Neuronal stem cell (in vitro differentiated cells): ENCODE data around the gene RER1.

Experiments
- DNase-seq: peaks from one replicate; pipeline ENCODE4 v3.0.0-alpha.2; 2013; ENCODE audit warnings: low spot score
- H2AFZ ChIP-seq: one replicate; pipeline ENCODE4 v1.6.1; 2013; ENCODE audit warnings: mild to moderate bottlenecking, low read length, inconsistent platforms
- H2AK5ac ChIP-seq: 2 replicates; pipeline ENCODE4 v1.6.1; 2013; ENCODE audit warnings: low read depth, mild to moderate bottlenecking, inconsistent platforms, low read length, moderate library complexity, mixed read lengths
- H2BK120ac ChIP-seq: 2 replicates; pipeline ENCODE4 v1.6.1; 2013; ENCODE audit warnings: low read depth, mild to moderate bottlenecking, inconsistent platforms, low read length, moderate library complexity, mixed read lengths
- H2BK12ac ChIP-seq: one replicate; pipeline ENCODE4 v1.6.1; 2013; ENCODE audit warnings: low read length, inconsistent platforms
- H2BK15ac ChIP-seq: 2 replicates; pipeline ENCODE4 v1.6.1; 2013; ENCODE audit warnings: mild to moderate bottlenecking, low read length, inconsistent platforms, mixed read lengths
- H2BK5ac ChIP-seq: one replicate; pipeline ENCODE4 v1.6.1; 2013; ENCODE audit warnings: inconsistent platforms, mild to moderate bottlenecking, low read length, moderate library complexity
- H3K14ac ChIP-seq: one replicate; pipeline ENCODE4 v1.6.1; 2013; ENCODE audit warnings: low read length, inconsistent platforms
- H3K18ac ChIP-seq: 2 replicates; pipeline ENCODE4 v1.6.1; 2013; ENCODE audit warnings: low read length, inconsistent platforms
- H3K23ac ChIP-seq: 2 replicates; pipeline ENCODE4 v1.6.1; 2013; ENCODE audit warnings: low read depth, mild to moderate bottlenecking, mixed read lengths, low read length, inconsistent platforms; ENCODE audit not compliant: poor library complexity
- H3K27ac ChIP-seq: replicated peaks from 3 replicates; pipeline ENCODE4 v1.5.1; 2013; ENCODE audit warnings: low read length, inconsistent platforms
- H3K27me3 ChIP-seq, 3 experiments: 2 replicates each; pipeline ENCODE4 v1.6.1; 2013; ENCODE audit warnings: low read length in 3 of 3, mild to moderate bottlenecking in 2 of 3, inconsistent platforms in 1 of 3, low read depth in 1 of 3, mixed read lengths in 1 of 3, moderate library complexity in 1 of 3; ENCODE audit not compliant: control insufficient read depth in 3 of 3, insufficient read depth in 3 of 3
- H3K36me3 ChIP-seq, 2 donors: replicated peaks in 1 of 2; 2 replicates each; pipeline ENCODE4 v1.6.1; 2013; ENCODE audit warnings: low read length in 2 of 2; ENCODE audit not compliant: control insufficient read depth in 2 of 2, insufficient read depth in 2 of 2
- H3K4ac ChIP-seq: 2 replicates; pipeline ENCODE4 v1.6.1; 2013; ENCODE audit warnings: inconsistent platforms, mild to moderate bottlenecking, low read length, moderate library complexity
- H3K4me1 ChIP-seq, 2 donors: 1 replicate in 1 of 2; 2 replicates in 1 of 2; pipeline ENCODE4 v1.6.1; 2013; ENCODE audit warnings: low read length in 2 of 2, low read depth in 1 of 2; ENCODE audit not compliant: control insufficient read depth in 2 of 2, insufficient read depth in 1 of 2
- H3K4me2 ChIP-seq: one replicate; pipeline ENCODE4 v1.6.1; 2013; ENCODE audit warnings: mild to moderate bottlenecking, low read length, inconsistent platforms; ENCODE audit not compliant: insufficient read depth, poor library complexity, severe bottlenecking
- H3K4me3 ChIP-seq, 2 donors: 2 replicates each; pipeline ENCODE4 v1.5.1; 2013; ENCODE audit warnings: low read length in 2 of 2, mild to moderate bottlenecking in 2 of 2, inconsistent platforms in 1 of 2, moderate library complexity in 1 of 2
- H3K79me1 ChIP-seq: one replicate; pipeline ENCODE4 v1.6.1; 2013; ENCODE audit warnings: low read depth, mild to moderate bottlenecking, inconsistent platforms, low read length, moderate library complexity
- H3K9ac ChIP-seq: one replicate; pipeline ENCODE4 v1.6.1; 2013; ENCODE audit warnings: mild to moderate bottlenecking, low read depth, low read length, inconsistent platforms; ENCODE audit not compliant: poor library complexity
- H3K9me3 ChIP-seq, 2 donors: replicated peaks in 1 of 2; 2 replicates each; pipeline versions ENCODE3 to v1.6.1; 2013; ENCODE audit warnings: low read length in 2 of 2, mild to moderate bottlenecking in 2 of 2, inconsistent platforms in 1 of 2, low read depth in 1 of 2, mixed read lengths in 1 of 2, moderate library complexity in 1 of 2; ENCODE audit not compliant: control insufficient read depth in 2 of 2, insufficient read depth in 1 of 2
- H4K8ac ChIP-seq: one replicate; pipeline ENCODE4 v1.6.1; 2013; ENCODE audit warnings: low read depth, mild to moderate bottlenecking, inconsistent platforms, low read length, moderate library complexity
- H4K91ac ChIP-seq: one replicate; pipeline ENCODE4 v1.6.1; 2013; ENCODE audit warnings: low read length, low read depth, mild to moderate bottlenecking, inconsistent platforms; ENCODE audit not compliant: poor library complexity
- WGBS, 2 donors: extraction: QIAGEN DNeasy Blood & Tissue Kit; methylation state at CpG; one replicate each; pipeline ENCODE4 v1.1.7; 2013; ENCODE audit warnings: missing lambda C conversion rate in 2 of 2, mixed read lengths in 1 of 2; ENCODE audit not compliant: insufficient read length in 2 of 2, insufficient replicate concordance in 1 of 2; ENCODE audit errors: extremely low coverage in 2 of 2; 5-methylcytosine and 5-hydroxymethylcytosine counted together

Gene RER1

GRCh38 chr1:2385606-2386280 lies 5.9 kb upstream of the RER1 start:
- H3K36me3 ChIP-seq: peaks cover 12 to 27% of the 10 kb centered on the region in 2 donors
- no peak overlapping the region for H3K4me2 ChIP-seq
- H2AFZ ChIP-seq: no peak overlapping the region
- no peak overlapping the region for H3K4me3 ChIP-seq
- no peak overlapping the region for H2BK120ac ChIP-seq
- H4K8ac ChIP-seq: no peak overlapping the region
- H3K9ac ChIP-seq: no peak overlapping the region
- H2AK5ac ChIP-seq: no peak overlapping the region
- peaks cover 4 to 10% of the 10 kb centered on the region in 2 donors for H3K4me1 ChIP-seq
- no peak overlapping the region for H3K4ac ChIP-seq
- H4K91ac ChIP-seq: no peak overlapping the region
- H2BK5ac ChIP-seq: no peak overlapping the region
- WGBS, 2 donors: no CpG with 5 or more reads among the region's 19 CpGs
- no peaks in the 10 kb centered on the region for H3K9me3 ChIP-seq
- H3K23ac ChIP-seq: peak overlapping the region; percentile 36
- peak overlapping the region; percentile 51 for H2BK12ac ChIP-seq
- H3K27ac ChIP-seq: no peak overlapping the region
- H2BK15ac ChIP-seq: no peak overlapping the region
- H3K18ac ChIP-seq: no peak overlapping the region
- no peak overlapping the region for H3K14ac ChIP-seq
- H3K79me1 ChIP-seq: peaks cover 11% of the 10 kb centered on the region
- no peaks in the 10 kb centered on the region for H3K27me3 ChIP-seq
- no peak for DNase-seq

GRCh38 chr1:2386636-2387611 lies 4.7 kb upstream of the RER1 start:
- Histone ChIP-seq H3K4me2 (no peak overlapping the region), H2BK12ac (no peak overlapping the region), H2AFZ (no peak overlapping the region), H3K18ac (no peak overlapping the region), H2BK120ac (no peak overlapping the region), H2AK5ac (no peak overlapping the region), H3K4me3 (no peak overlapping the region), H3K4ac (no peak overlapping the region), H4K91ac (no peak overlapping the region), H3K4me1 (peaks cover 4 to 7% of the 10 kb centered on the region in 2 donors), H4K8ac (no peak overlapping the region), H2BK15ac (no peak overlapping the region), H3K14ac (no peak overlapping the region), H3K9me3 (no peaks in the 10 kb centered on the region), H3K36me3 (peaks cover 12 to 27% of the 10 kb centered on the region in 2 donors), H3K9ac (no peak overlapping the region), H3K27ac (no peak overlapping the region), H3K79me1 (peaks cover 12% of the 10 kb centered on the region), H3K27me3 (no peaks in the 10 kb centered on the region), H2BK5ac (no peak overlapping the region), H3K23ac (no peak overlapping the region)
- no CpG with 5 or more reads among the region's 30 CpGs for WGBS, 2 donors
- DNase-seq: no peak

GRCh38 chr1:2388004-2388913 lies 3.4 kb upstream of the RER1 start:
- no peak overlapping the region for H3K18ac ChIP-seq

More at GRCh38 chr1:2388004-2388913, 3.4 kb upstream of the RER1 start:
- H4K8ac ChIP-seq: no peak overlapping the region
- no peak overlapping the region for H3K4ac ChIP-seq
- H2BK15ac ChIP-seq: no peak overlapping the region
- H3K23ac ChIP-seq: no peak overlapping the region
- no peak overlapping the region for H3K4me2 ChIP-seq
- H4K91ac ChIP-seq: no peak overlapping the region
- H3K79me1 ChIP-seq: peaks cover 19% of the 10 kb centered on the region
- H2AFZ ChIP-seq: no peak overlapping the region
- H3K9ac ChIP-seq: no peak overlapping the region
- H3K36me3 ChIP-seq: peaks cover 16 to 33% of the 10 kb centered on the region in 2 donors
- no peaks in the 10 kb centered on the region for H3K9me3 ChIP-seq
- no peak overlapping the region for H2BK12ac ChIP-seq
- peaks cover 9 to 11% of the 10 kb centered on the region in 2 donors for H3K4me1 ChIP-seq
- no peak overlapping the region for H2BK5ac ChIP-seq
- no peak overlapping the region for H2BK120ac ChIP-seq
- H3K27ac ChIP-seq: no peak overlapping the region
- no peak overlapping the region for H2AK5ac ChIP-seq
- no peak for DNase-seq
- H3K27me3 ChIP-seq: no peaks in the 10 kb centered on the region
- H3K4me3 ChIP-seq: no peak overlapping the region
- WGBS, 2 donors: no CpG with 5 or more reads among the region's 32 CpGs
- no peak overlapping the region for H3K14ac ChIP-seq
